MM.1S (cell line): Measurements from ENCODE around the gene FARP1.

ENCODE experiments used
- DNase-seq: peaks from one replicate; pipeline ENCODE4 v3.0.0-alpha.2; 2015
- H2AFZ ChIP-seq: fragments of 300-600 bp; sonication (generic); 2 replicates; pipeline ENCODE4 v1.6.0; 2016; ENCODE audit warnings: antibody characterized with exemption, low read length
- H3F3A ChIP-seq: fragments of 300-600 bp; sonication (generic); 2 replicates; pipeline ENCODE4 v1.6.1; 2016; ENCODE audit warnings: mild to moderate bottlenecking, antibody characterized with exemption, low read length, moderate library complexity, mixed read lengths; ENCODE audit not compliant: insufficient read depth
- H3K27ac ChIP-seq: fragments of 300-600 bp; sonication (generic); 2 replicates; pipeline ENCODE4 v1.5.1; 2016; ENCODE audit warnings: mild to moderate bottlenecking, low read length
- H3K27me3 ChIP-seq: fragments of 300-600 bp; sonication (generic); replicated peaks from 2 replicates; pipeline ENCODE4 v1.6.0; 2016; ENCODE audit warnings: low read length; ENCODE audit not compliant: insufficient read depth
- H3K36me3 ChIP-seq: fragments of 300-600 bp; sonication (generic); replicated peaks from 2 replicates; pipeline ENCODE4 v1.6.1; 2016; ENCODE audit warnings: mild to moderate bottlenecking, low read length, mixed read lengths; ENCODE audit not compliant: insufficient read depth
- H3K4me1 ChIP-seq: fragments of 300-600 bp; sonication (generic); 2 replicates; pipeline ENCODE4 v1.6.1; 2016; ENCODE audit warnings: low read length, mixed read lengths
- H3K4me2 ChIP-seq: fragments of 300-600 bp; sonication (generic); 2 replicates; pipeline ENCODE4 v1.6.0; 2016; ENCODE audit warnings: low read depth, low read length
- H3K4me3 ChIP-seq: fragments of 300-600 bp; sonication (generic); 2 replicates; pipeline ENCODE4 v1.5.1; 2016; ENCODE audit warnings: low read length, mixed read lengths
- H3K79me2 ChIP-seq: fragments of 300-600 bp; sonication (generic); 2 replicates; pipeline ENCODE4 v1.6.1; 2016; ENCODE audit warnings: mixed run types, low read length, mixed read lengths
- H3K9ac ChIP-seq: fragments of 300-600 bp; sonication (generic); 2 replicates; pipeline ENCODE4 v1.6.1; 2016; ENCODE audit warnings: low read length, mixed read lengths
- H3K9me2 ChIP-seq: fragments of 300-600 bp; sonication (generic); replicated peaks from 2 replicates; pipeline ENCODE4 v1.6.1; 2016; ENCODE audit warnings: mild to moderate bottlenecking, low read length, mixed read lengths; ENCODE audit not compliant: insufficient read depth
- H3K9me3 ChIP-seq: fragments of 300-600 bp; sonication (generic); replicated peaks from 2 replicates; pipeline ENCODE4 v1.6.1; 2016; ENCODE audit warnings: mild to moderate bottlenecking, low read length, mixed read lengths; ENCODE audit not compliant: insufficient read depth
- H4K20me1 ChIP-seq: fragments of 300-600 bp; sonication (generic); 2 replicates; pipeline ENCODE4 v1.6.1; 2016; ENCODE audit warnings: mild to moderate bottlenecking, low read length, moderate library complexity, mixed read lengths; ENCODE audit not compliant: insufficient read depth
- EZH2 ChIP-seq: fragments of 300-600 bp; sonication (generic); optimal IDR thresholded peaks from 2 replicates; pipeline ENCODE3; 2017; ENCODE audit warnings: low read depth, mild to moderate bottlenecking, antibody characterized with exemption, low read length, mixed read lengths
- EZH2phosphoT487 ChIP-seq: fragments of 300-600 bp; sonication (generic); IDR thresholded peaks from 2 replicates; pipeline ENCODE4 v1.6.1; 2018; ENCODE audit warnings: antibody characterized with exemption, low read length
- TF ChIP-seq, protein P1 (sequence below): fragments of 300-600 bp; sonication (generic); IDR thresholded peaks from 2 replicates; pipeline ENCODE4 v1.5.1; 2016; ENCODE audit warnings: antibody characterized with exemption, low read length, mixed read lengths

The FARP1 gene

DNA sequence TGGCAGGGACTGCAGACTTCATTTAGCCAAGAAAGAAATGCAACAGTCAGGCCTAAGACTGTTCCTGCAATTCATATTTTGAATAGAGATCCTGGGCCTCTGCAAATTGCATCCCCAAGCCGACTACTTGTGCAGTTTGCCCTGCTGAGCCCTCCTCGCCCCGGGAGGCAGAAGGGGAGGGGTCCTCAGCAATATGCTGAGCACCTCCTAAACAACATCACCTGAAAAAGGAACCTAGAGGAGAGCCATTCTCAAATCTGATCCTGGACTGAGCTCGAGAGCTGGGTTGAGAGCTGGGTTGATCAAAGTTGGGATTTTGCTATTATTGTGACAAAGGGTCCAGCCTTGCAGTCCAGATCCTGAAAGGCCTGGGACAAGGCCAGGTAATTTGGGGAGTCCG lies 304.2 kb downstream of the FARP1 start:
- no peaks in the 10 kb centered on the region for H3K27me3 ChIP-seq
- no peak overlapping the region for H3K27ac ChIP-seq
- H2AFZ ChIP-seq, result no peak overlapping the region
- H3K9ac ChIP-seq, result no peak overlapping the region
- 0 out of 2 replicates have a peak, but pooled peaks cover 5% of the 10 kb centered on the region for H3K79me2 ChIP-seq
- no peak overlapping the region for H3K4me2 ChIP-seq
- no peaks in the 10 kb centered on the region; the same call in none of the 2 replicates for H3K36me3 ChIP-seq
- H3F3A ChIP-seq, result no peaks in the 10 kb centered on the region
- no peak for DNase-seq
- no peak for TF ChIP-seq EZH2phosphoT487
- TF ChIP-seq EZH2, result no peak
- TF ChIP-seq, protein P1, sequence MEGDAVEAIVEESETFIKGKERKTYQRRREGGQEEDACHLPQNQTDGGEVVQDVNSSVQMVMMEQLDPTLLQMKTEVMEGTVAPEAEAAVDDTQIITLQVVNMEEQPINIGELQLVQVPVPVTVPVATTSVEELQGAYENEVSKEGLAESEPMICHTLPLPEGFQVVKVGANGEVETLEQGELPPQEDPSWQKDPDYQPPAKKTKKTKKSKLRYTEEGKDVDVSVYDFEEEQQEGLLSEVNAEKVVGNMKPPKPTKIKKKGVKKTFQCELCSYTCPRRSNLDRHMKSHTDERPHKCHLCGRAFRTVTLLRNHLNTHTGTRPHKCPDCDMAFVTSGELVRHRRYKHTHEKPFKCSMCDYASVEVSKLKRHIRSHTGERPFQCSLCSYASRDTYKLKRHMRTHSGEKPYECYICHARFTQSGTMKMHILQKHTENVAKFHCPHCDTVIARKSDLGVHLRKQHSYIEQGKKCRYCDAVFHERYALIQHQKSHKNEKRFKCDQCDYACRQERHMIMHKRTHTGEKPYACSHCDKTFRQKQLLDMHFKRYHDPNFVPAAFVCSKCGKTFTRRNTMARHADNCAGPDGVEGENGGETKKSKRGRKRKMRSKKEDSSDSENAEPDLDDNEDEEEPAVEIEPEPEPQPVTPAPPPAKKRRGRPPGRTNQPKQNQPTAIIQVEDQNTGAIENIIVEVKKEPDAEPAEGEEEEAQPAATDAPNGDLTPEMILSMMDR, result no peak
- H3K9me2 ChIP-seq, result no peaks in the 10 kb centered on the region
- no peaks in the 10 kb centered on the region for H3K9me3 ChIP-seq
- H3K4me3 ChIP-seq, result no peak overlapping the region
- no peaks in the 10 kb centered on the region for H4K20me1 ChIP-seq
- no peaks in the 10 kb centered on the region for H3K4me1 ChIP-seq

DNA sequence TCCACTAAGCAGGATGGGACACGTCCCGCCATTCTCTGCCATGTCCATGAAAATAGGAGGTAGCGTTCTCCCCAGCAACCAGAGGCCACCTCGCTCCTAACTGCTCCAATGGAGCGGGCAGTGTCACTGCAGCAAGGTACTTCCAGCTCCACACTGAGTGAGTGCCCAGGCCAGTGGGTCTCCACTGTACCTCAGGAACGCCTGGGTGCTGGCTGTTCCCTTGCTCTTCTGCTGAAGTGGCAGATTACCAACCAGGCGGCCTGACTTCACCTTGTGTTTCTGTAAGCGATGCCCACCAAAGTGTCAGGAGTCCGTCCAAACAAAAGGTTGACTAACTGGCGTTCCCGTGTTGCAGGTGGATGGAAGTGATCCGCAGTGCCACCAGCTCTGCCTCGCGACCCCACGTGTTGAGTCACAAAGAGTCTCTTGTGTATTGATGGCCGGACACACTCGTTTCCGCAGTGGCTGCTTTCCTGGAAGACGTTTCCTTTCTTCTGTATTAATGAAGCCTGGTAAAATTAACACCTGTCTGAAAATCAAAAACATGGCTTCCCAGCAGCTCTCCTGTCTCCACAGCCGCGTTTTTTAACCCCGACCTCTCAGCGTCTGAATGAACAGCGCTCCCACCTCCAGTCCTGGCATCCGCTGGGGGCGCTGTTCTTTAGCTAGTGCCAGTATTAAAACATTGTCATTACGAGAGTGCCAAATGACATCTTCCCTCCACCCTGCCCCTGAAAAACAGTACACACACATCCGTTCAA lies 305.2 kb downstream of the FARP1 start:
- 0 out of 2 replicates have a peak, but pooled peaks cover 5% of the 10 kb centered on the region for H3K79me2 ChIP-seq
- no peak overlapping the region for H3K4me2 ChIP-seq
- no peak overlapping the region for H3K9ac ChIP-seq
- H3K4me3 ChIP-seq, result no peak overlapping the region
- H3K27me3 ChIP-seq, result no peaks in the 10 kb centered on the region
- no peak overlapping the region for H3K27ac ChIP-seq
- DNase-seq, result no peak
- H3K4me1 ChIP-seq, result no peaks in the 10 kb centered on the region
- H4K20me1 ChIP-seq, result no peaks in the 10 kb centered on the region
- H2AFZ ChIP-seq, result no peak overlapping the region
- H3K9me3 ChIP-seq, result no peaks in the 10 kb centered on the region
- no peak for TF ChIP-seq EZH2
- TF ChIP-seq, protein P1, result no peak
- TF ChIP-seq EZH2phosphoT487, result no peak
- peaks cover 3% of the 10 kb centered on the region for H3K36me3 ChIP-seq
- no peaks in the 10 kb centered on the region for H3F3A ChIP-seq
- no peaks in the 10 kb centered on the region for H3K9me2 ChIP-seq

DNA sequence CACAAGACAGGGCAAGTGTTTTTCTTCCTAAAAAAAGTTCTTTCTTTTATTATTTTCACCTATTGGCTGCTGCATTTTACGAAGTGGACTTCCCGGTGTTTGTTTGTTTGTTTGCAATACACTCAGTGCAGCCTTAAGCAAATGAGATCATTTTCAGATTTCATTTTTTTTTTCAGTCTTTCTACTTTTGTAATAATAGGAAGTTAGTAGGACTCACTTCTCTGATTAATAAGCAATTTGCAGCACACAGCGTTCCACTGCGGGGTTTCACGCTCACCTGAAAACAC lies 305.7 kb downstream of the FARP1 start:
- H3K27ac ChIP-seq, result no peak overlapping the region
- H3K4me3 ChIP-seq, result no peak overlapping the region
- no peaks in the 10 kb centered on the region for H4K20me1 ChIP-seq
- H3F3A ChIP-seq, result no peaks in the 10 kb centered on the region
- 0 out of 2 replicates have a peak, but pooled peaks cover 5% of the 10 kb centered on the region for H3K79me2 ChIP-seq
- DNase-seq, result no peak
- no peaks in the 10 kb centered on the region for H3K9me3 ChIP-seq
- H3K36me3 ChIP-seq, result peaks cover 3% of the 10 kb centered on the region
- H2AFZ ChIP-seq, result no peak overlapping the region
- no peaks in the 10 kb centered on the region for H3K27me3 ChIP-seq
- no peak overlapping the region for H3K4me2 ChIP-seq
- H3K9me2 ChIP-seq, result no peaks in the 10 kb centered on the region
- TF ChIP-seq EZH2 (no peak), EZH2phosphoT487 (no peak)
- TF ChIP-seq, protein P1, result no peak
- H3K9ac ChIP-seq, result no peak overlapping the region
- H3K4me1 ChIP-seq, result no peaks in the 10 kb centered on the region
